ENCODE results near the gene BTBD10.

Gene BTBD10

DNA sequence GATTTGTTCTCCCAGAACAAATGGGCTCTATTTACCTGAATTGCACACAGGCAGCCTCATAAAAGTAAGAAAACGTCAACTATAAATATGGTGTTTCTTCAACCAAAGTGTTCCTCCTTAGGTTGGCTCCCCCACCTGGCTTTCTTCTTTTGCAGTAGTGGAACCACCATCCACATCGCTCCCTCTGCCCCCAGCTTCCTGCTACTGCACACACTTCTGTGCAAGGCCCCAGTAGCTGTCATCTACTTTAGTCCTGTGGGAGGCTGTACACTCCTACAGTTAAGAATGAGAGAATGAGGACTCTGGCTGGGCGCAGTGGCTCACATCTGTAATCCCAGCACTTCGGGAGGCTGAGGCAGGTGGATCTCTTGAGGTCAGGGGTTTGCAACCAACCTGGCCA lies 95.9 kb downstream of the BTBD10 start:
- H3K4me3 ChIP-seq (ENCODE audit: low read depth, low read length) = no peak overlapping the region
- no peak for DNase-seq (ENCODE audit: low read depth)
- TF ChIP-seq, protein P1, sequence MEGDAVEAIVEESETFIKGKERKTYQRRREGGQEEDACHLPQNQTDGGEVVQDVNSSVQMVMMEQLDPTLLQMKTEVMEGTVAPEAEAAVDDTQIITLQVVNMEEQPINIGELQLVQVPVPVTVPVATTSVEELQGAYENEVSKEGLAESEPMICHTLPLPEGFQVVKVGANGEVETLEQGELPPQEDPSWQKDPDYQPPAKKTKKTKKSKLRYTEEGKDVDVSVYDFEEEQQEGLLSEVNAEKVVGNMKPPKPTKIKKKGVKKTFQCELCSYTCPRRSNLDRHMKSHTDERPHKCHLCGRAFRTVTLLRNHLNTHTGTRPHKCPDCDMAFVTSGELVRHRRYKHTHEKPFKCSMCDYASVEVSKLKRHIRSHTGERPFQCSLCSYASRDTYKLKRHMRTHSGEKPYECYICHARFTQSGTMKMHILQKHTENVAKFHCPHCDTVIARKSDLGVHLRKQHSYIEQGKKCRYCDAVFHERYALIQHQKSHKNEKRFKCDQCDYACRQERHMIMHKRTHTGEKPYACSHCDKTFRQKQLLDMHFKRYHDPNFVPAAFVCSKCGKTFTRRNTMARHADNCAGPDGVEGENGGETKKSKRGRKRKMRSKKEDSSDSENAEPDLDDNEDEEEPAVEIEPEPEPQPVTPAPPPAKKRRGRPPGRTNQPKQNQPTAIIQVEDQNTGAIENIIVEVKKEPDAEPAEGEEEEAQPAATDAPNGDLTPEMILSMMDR (IDR thresholded peaks at IDR 0.05; ENCODE audit: control insufficient read depth, extremely low read depth, insufficient read depth) = no peak

DNA sequence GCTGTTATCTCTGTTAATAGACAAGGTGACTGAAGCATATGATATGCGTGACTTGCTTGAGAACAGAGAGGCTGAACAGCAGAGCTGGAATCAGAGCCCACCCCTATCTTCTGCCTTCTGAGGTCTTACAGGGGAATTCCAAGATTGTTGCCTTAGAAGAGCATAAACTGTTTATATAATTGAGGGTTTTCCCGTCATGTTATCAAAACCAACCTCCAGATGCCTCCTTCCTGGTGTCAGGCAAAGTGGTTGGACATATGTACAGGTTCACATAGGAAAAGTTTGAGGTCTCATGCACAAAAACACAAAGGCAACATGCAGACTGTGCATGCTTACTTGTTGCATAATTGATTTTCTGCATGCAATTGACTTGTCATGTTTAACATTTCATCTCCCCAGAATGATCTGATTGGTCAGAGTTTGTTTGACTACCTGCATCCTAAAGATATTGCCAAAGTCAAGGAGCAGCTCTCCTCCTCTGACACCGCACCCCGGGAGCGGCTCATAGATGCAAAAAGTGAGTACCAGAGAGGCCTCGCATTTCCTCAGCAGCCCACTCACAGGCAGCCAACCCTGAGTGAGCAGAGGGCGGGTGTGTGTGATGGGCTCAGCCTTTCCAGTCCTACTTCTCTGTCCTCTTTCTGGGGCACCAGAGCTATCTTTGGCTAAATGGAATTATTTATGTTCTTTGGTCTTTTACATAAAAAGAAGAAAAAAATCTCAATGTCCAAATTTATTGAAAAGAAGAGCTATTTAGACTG lies 96.6 kb downstream of the BTBD10 start:
- TF ChIP-seq, protein P1 (IDR thresholded peaks at IDR 0.05; ENCODE audit: control insufficient read depth, extremely low read depth, insufficient read depth) = no peak
- DNase-seq (ENCODE audit: low read depth) = no peak
- H3K4me3 ChIP-seq (ENCODE audit: low read depth, low read length) = no peak overlapping the region

DNA sequence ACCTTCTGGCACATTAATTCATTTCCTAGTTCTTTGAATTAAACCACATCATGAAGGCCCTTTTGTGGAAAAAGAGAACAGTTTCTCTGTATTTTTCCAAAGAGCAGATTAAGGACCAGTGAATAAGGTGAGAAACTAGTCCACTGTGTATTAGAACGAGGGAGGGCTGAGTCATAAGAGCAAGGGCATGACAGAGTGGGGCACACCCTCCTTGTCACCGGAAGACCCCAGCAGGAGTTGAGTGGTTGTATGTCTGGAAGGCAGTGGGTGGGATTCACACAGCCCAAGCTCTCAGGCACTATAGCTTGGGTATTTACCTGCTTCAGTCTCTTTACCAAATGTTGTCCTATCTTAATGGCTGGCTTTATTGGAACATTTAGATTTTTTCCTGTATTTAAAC lies 98.6 kb downstream of the BTBD10 start:
- no peak for DNase-seq (ENCODE audit: low read depth)
- H3K4me3 ChIP-seq (ENCODE audit: low read depth, low read length) = no peak overlapping the region
- TF ChIP-seq, protein P1 (IDR thresholded peaks at IDR 0.05; ENCODE audit: control insufficient read depth, extremely low read depth, insufficient read depth) = no peak

DNA sequence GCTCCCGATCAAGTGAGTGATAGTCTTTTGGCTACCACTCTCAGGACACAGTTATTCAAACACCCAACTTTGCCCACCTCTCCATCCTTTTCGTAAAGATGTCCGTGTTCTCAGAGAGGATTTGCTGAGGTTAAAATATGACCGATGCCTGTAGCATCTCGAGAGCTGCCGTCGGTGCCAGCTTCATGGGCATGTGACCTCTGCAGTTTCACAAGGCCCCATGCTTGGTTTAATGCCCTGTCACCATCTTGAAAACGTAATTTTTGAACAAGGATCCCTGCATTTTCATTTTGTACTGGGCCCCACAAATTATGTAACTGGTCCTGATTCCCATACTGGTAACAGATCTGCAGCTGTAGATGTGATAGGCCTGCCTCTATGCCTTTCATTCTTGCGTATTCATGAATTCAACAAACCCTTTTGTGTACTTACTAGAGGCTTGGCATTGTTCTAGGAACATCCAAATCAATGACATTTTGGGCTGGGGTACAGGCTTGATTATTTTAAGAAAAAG lies 100.4 kb downstream of the BTBD10 start:
- TF ChIP-seq, protein P1 (IDR thresholded peaks at IDR 0.05; ENCODE audit: control insufficient read depth, extremely low read depth, insufficient read depth) = no peak
- no peak for DNase-seq (ENCODE audit: low read depth)
- H3K4me3 ChIP-seq (ENCODE audit: low read depth, low read length) = no peak overlapping the region

DNA sequence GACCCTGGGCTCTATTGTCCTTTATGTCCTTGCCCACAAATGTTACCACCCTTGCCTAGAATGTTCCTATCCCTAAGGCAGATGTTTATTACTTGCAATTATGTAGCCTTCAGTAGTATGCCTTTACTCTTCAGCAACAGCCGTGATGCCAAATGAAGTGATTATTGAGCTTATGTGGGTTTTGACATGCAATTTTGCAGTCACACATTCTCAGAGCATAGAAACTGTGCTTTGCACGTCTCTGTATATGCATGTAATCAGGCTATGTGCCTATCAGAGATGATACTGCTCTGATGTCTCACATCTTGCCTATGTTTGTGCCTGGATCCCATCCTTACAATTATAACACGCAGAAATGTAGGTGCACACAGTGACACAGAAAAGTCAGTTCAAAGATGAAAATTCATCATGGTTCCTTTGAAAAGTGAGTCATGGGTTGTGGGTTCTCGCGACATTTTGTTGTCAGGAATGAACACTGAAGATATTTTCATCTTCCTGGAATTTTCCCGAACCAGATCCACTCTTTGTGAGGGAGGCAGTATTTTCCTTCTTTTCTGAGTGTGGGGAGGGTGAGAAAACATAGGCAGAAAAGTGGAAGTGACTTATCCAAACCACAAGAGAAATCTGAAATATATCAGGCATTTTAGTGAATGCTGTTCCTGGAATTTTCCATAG lies 104.3 kb downstream of the BTBD10 start:
- TF ChIP-seq, protein P1 (IDR thresholded peaks at IDR 0.05; ENCODE audit: control insufficient read depth, extremely low read depth, insufficient read depth) = no peak
- no peak overlapping the region for H3K4me3 ChIP-seq (ENCODE audit: low read depth, low read length)
- no peak for DNase-seq (ENCODE audit: low read depth)

DNA sequence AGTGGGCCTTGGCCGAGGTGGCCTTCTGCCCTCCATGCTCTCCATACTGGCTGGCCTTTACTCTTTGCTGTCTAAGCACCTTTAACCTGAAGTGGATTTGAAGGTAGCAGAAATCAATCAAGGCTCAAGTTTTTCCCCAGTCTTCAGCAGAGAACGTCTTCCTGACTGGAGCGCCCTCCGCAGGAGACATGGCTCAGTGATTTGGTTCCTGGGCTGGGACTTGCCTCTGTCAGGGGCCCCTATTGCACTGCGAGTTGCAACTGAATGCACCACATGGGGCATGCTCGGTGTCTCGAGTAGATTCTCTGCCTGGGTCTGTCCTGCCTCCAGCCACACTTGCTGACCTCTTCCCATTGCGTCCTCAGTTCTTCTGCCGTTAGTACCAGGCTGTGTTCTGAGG lies 105.8 kb downstream of the BTBD10 start:
- TF ChIP-seq, protein P1 (IDR thresholded peaks at IDR 0.05; ENCODE audit: control insufficient read depth, extremely low read depth, insufficient read depth) = no peak
- no peak overlapping the region for H3K4me3 ChIP-seq (ENCODE audit: low read depth, low read length)
- DNase-seq (ENCODE audit: low read depth) = no peak
